Endothelial cell (in vitro differentiated cells): ENCODE data around the gene GET4. TPM values are rescaled to one million over a fixed set of nuclear protein-coding genes. Genes with fewer than 3 reads are reported as not detected.

Source experiments
- DNase-seq: peaks from one replicate; pipeline ENCODE4 v3.0.0; 2021; ENCODE audit warnings: low spot score
- H3K27ac Mint-ChIP-seq: one replicate; pipeline ENCODE4 v1.8.0; 2021; ENCODE audit warnings: mixed read lengths, inconsistent platforms; ENCODE audit not compliant: unreplicated experiment
- H3K27me3 Mint-ChIP-seq: one replicate; pipeline ENCODE4 v1.8.0; 2021; ENCODE audit warnings: mild to moderate bottlenecking, moderate library complexity, mixed read lengths, inconsistent platforms; ENCODE audit not compliant: unreplicated experiment
- H3K36me3 Mint-ChIP-seq: one replicate; pipeline ENCODE4 v1.8.0; 2021; ENCODE audit warnings: mild to moderate bottlenecking, low read depth, mixed read lengths, inconsistent platforms; ENCODE audit not compliant: unreplicated experiment
- H3K4me1 Mint-ChIP-seq: one replicate; pipeline ENCODE4 v1.8.0; 2021; ENCODE audit warnings: mild to moderate bottlenecking, mixed read lengths, inconsistent platforms; ENCODE audit not compliant: unreplicated experiment
- H3K4me3 Mint-ChIP-seq: one replicate; pipeline ENCODE4 v1.8.0; 2021; ENCODE audit warnings: mild to moderate bottlenecking, mixed read lengths, inconsistent platforms; ENCODE audit not compliant: unreplicated experiment
- H3K9me3 Mint-ChIP-seq: one replicate; pipeline ENCODE4 v1.8.0; 2021; ENCODE audit warnings: mixed read lengths, inconsistent platforms; ENCODE audit not compliant: unreplicated experiment
- total RNA-seq: library from RNA; stranded (reverse); fragmentation: NEBNext Ultra II Directional; extraction: Animal tissue kit (Norgen Biotek cat#: 25700); gene quantifications from one replicate; pipeline ENCODE4 v1.2.1, GENCODE V29; 2021; ENCODE audit not compliant: unreplicated experiment
- TF ChIP-seq, protein P1 (sequence below): fragments of 200-600 bp; sonication (generic); IDR thresholded peaks from one replicate; pipeline ENCODE4 v1.5.0; 2021; ENCODE audit warnings: antibody characterized with exemption; ENCODE audit not compliant: unreplicated experiment

The GET4 gene
- total RNA-seq, 1 donor from 2014 or later: 61.3 TPM

DNA sequence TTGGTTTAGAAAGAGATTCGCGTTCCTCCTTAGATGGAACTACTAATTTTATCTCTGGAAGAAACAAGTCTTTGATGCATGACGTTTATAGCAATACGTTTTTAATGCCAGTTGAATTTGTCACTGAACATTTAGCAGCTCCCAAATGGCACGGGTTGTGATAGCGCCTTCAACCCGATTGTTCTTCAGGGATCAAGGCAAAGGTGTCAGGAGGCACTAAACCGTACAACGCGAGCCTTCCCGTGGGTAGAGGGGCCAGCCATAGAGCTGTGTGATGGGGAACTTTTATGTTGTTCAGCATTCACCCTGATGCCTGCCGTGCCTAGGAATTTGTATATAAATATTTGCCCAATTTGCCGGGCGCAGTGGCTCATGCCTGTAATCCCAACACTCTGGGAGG lies 3.4 kb downstream of the GET4 start:
- H3K4me3 Mint-ChIP-seq: no peak overlapping the region
- peaks cover 13% of the 10 kb centered on the region for H3K4me1 Mint-ChIP-seq
- H3K27me3 Mint-ChIP-seq: peaks cover 1% of the 10 kb centered on the region
- H3K9me3 Mint-ChIP-seq: no peaks in the 10 kb centered on the region
- H3K36me3 Mint-ChIP-seq: peaks cover 7% of the 10 kb centered on the region
- no peak for DNase-seq
- no peak overlapping the region for H3K27ac Mint-ChIP-seq
- TF ChIP-seq, protein P1, sequence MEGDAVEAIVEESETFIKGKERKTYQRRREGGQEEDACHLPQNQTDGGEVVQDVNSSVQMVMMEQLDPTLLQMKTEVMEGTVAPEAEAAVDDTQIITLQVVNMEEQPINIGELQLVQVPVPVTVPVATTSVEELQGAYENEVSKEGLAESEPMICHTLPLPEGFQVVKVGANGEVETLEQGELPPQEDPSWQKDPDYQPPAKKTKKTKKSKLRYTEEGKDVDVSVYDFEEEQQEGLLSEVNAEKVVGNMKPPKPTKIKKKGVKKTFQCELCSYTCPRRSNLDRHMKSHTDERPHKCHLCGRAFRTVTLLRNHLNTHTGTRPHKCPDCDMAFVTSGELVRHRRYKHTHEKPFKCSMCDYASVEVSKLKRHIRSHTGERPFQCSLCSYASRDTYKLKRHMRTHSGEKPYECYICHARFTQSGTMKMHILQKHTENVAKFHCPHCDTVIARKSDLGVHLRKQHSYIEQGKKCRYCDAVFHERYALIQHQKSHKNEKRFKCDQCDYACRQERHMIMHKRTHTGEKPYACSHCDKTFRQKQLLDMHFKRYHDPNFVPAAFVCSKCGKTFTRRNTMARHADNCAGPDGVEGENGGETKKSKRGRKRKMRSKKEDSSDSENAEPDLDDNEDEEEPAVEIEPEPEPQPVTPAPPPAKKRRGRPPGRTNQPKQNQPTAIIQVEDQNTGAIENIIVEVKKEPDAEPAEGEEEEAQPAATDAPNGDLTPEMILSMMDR: no peak

- no peak for DNase-seq
- no peak overlapping the region for H3K4me3 Mint-ChIP-seq
- H3K36me3 Mint-ChIP-seq: peaks cover 7% of the 10 kb centered on the region
- H3K27ac Mint-ChIP-seq: no peak overlapping the region
- peaks cover 10% of the 10 kb centered on the region for H3K4me1 Mint-ChIP-seq
- no peaks in the 10 kb centered on the region for H3K9me3 Mint-ChIP-seq
- TF ChIP-seq, protein P1: no peak
- H3K27me3 Mint-ChIP-seq: peaks cover 1% of the 10 kb centered on the region
These were observed 4.1 kb downstream of the GET4 start for GRCh38 chr7:880450-880849.

GRCh38 chr7:881441-882234 lies 5.3 kb downstream of the GET4 start:
- Mint-ChIP-seq H3K4me1 (peaks cover 10% of the 10 kb centered on the region), H3K9me3 (no peaks in the 10 kb centered on the region), H3K4me3 (no peak overlapping the region), H3K27me3 (peaks cover 4% of the 10 kb centered on the region), H3K27ac (no peak overlapping the region), H3K36me3 (peaks cover 7% of the 10 kb centered on the region)
- no peak for DNase-seq
- TF ChIP-seq, protein P1: no peak

DNA sequence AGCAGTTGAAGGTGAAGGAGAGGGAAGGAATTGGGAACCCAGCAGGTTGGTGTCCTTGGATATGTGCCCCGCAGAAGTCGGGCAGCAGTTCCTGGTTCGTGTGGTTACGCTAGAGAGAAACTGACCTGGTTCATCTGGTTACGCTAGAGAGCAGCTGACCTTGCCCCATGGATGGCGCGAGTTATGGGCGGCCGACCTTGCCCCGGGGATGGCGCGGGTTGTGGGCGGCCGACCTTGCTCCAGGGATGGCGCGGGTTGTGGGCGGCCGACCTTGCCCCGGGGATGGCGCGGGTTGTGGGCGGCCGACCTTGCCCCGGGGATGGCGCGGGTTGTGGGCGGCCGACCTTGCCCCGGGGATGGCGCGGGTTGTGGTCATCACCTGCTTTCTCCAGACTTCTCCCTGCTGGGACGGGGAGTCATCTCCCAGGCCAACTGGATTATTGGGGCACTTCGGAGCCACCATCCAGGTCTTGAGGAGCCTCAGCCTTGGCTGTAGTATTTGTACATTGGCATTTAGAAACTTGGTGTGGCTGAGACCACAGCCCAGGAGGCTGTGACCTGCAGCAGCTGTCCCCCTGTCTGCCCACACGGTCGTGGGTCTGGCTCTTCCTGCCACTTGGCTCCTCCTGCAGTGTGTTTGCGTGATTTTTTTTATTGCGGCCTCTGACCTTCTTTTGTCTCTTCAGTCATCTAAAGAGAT lies 6.1 kb downstream of the GET4 start:
- no peak for DNase-seq
- Mint-ChIP-seq H3K9me3 (no peaks in the 10 kb centered on the region), H3K27me3 (peaks cover 4% of the 10 kb centered on the region), H3K36me3 (peaks cover 7% of the 10 kb centered on the region), H3K4me1 (peaks cover 10% of the 10 kb centered on the region), H3K4me3 (no peak overlapping the region), H3K27ac (no peak overlapping the region)
- TF ChIP-seq, protein P1: no peak
